ENCODE measurements around the gene MAGI2. TPM values are rescaled to one million over a fixed set of nuclear protein-coding genes. Genes with fewer than 3 reads are reported as not detected.
A peak's percentile ranks its signal among the peaks of the same experiment; 100 is the strongest.

The MAGI2 gene
- total and polyA plus RNA-seq, 2 experiments from 2014 or later = 10.4 to 26.4 TPM

GRCh38 chr7:78568690-78569089, 884.8 kb downstream of the MAGI2 start:
- DNase-seq (ENCODE audit: low spot score) (no peak), ATAC-seq (no peak; the same call in 2 of the 3 replicates)
- no peak overlapping the region for H3K4me3 ChIP-seq
- Mint-ChIP-seq H3K27me3 (ENCODE audit: insufficient read depth, low read depth, poor library complexity) (peaks cover 2% of the 10 kb centered on the region), H3K4me3 (no peak overlapping the region), H3K4me1 (peaks cover 24% of the 10 kb centered on the region), H3K9me3 (no peaks in the 10 kb centered on the region), H3K27ac (no peak overlapping the region), H3K36me3 (ENCODE audit: low read depth) (peaks cover 6% of the 10 kb centered on the region; the same call in 2 of the 3 replicates)
- H2AFZ ChIP-seq = no peak overlapping the region
- no peaks in the 10 kb centered on the region for H3K27me3 ChIP-seq (ENCODE audit: insufficient read depth)
- no peaks in the 10 kb centered on the region for H3K9me2 ChIP-seq (ENCODE audit: insufficient read depth)
- peaks cover 11% of the 10 kb centered on the region for H3K79me2 ChIP-seq (replicated peaks; ENCODE audit: insufficient read depth)
- H3F3A ChIP-seq (replicated peaks; ENCODE audit: low read depth) = no peaks in the 10 kb centered on the region
- no peak overlapping the region for H3K4me2 ChIP-seq
- H3K4me1 ChIP-seq (ENCODE audit: insufficient read depth) = peaks cover 49% of the 10 kb centered on the region
- no peaks in the 10 kb centered on the region for H3K36me3 ChIP-seq (ENCODE audit: insufficient read depth)
- 0 out of 2 replicates have a peak overlapping the region, but pooled peaks have one; percentile 20 for H3K27ac ChIP-seq (ENCODE audit: low read depth)
- H4K20me1 ChIP-seq (replicated peaks; ENCODE audit: insufficient read depth) = no peaks in the 10 kb centered on the region
- TF ChIP-seq ZNF114 (CRISPR knock-in tag; IDR thresholded peaks at IDR 0.05) (no peak), JUNB (IDR thresholded peaks at IDR 0.05; ENCODE audit: unreplicated experiment) (no peak), ZNF331 (CRISPR knock-in tag; IDR thresholded peaks at IDR 0.05; ENCODE audit: low read depth) (no peak), NANOG (IDR thresholded peaks at IDR 0.05; ENCODE audit: borderline replicate concordance) (no peak), EZH2phosphoT487 (IDR thresholded peaks at IDR 0.05; ENCODE audit: unreplicated experiment) (no peak), ETS1 (IDR thresholded peaks at IDR 0.05) (no peak), CREB1 (CRISPR knock-in tag; IDR thresholded peaks at IDR 0.05; ENCODE audit: low read depth) (no peak), POLR2AphosphoS5 (IDR thresholded peaks at IDR 0.05; ENCODE audit: low read depth) (no peak), EZH2 (IDR thresholded peaks at IDR 0.05; ENCODE audit: low read depth, unreplicated experiment) (no peak), CTCF (conservative IDR thresholded peaks at IDR 0.05; ENCODE audit: low read depth in 2 of 2) (no peak), STAT1 (IDR thresholded peaks at IDR 0.05; ENCODE audit: unreplicated experiment) (no peak), ZNF462 (CRISPR knock-in tag; IDR thresholded peaks at IDR 0.05) (no peak), REST (IDR thresholded peaks at IDR 0.05; ENCODE audit: unreplicated experiment) (no peak)
